Measurements from ENCODE around the gene TBXAS1.

Gene TBXAS1

DNA sequence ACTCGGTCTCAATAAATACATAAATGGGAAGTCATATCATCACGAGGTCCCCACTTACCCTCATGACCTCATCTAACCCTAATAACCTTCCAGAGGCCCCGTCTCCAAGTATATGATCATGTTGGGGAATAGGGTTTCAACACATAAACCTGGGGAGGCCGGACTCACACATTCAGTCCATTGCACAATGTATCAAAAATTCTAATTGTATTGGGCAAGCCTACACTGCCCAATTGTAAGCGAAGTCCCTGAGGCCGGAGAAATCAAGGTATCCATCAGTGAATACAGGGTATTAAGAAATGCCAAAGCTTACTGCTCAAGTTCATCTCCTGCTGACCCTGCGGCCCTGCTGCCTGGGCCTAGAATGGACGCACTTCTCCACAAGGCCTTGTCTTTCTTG, 164.1 kb downstream of the TBXAS1 start:
- no peaks in the 10 kb centered on the region; the same call in 1 of the 2 replicates for H3K27me3 ChIP-seq (ENCODE audit: low read length)
- no peaks in the 10 kb centered on the region for H3K79me2 ChIP-seq (ENCODE audit: insufficient read depth, low read length)
- H3K9ac ChIP-seq (ENCODE audit: low read length): no peak overlapping the region
- no peaks in the 10 kb centered on the region for H3F3A ChIP-seq (ENCODE audit: insufficient read depth)
- H3K4me2 ChIP-seq (ENCODE audit: low read depth, low read length, poor library complexity, severe bottlenecking): no peak overlapping the region
- TF ChIP-seq, protein P1, sequence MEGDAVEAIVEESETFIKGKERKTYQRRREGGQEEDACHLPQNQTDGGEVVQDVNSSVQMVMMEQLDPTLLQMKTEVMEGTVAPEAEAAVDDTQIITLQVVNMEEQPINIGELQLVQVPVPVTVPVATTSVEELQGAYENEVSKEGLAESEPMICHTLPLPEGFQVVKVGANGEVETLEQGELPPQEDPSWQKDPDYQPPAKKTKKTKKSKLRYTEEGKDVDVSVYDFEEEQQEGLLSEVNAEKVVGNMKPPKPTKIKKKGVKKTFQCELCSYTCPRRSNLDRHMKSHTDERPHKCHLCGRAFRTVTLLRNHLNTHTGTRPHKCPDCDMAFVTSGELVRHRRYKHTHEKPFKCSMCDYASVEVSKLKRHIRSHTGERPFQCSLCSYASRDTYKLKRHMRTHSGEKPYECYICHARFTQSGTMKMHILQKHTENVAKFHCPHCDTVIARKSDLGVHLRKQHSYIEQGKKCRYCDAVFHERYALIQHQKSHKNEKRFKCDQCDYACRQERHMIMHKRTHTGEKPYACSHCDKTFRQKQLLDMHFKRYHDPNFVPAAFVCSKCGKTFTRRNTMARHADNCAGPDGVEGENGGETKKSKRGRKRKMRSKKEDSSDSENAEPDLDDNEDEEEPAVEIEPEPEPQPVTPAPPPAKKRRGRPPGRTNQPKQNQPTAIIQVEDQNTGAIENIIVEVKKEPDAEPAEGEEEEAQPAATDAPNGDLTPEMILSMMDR (IDR thresholded peaks at IDR 0.05; ENCODE audit: insufficient read depth, low read length, poor library complexity, severe bottlenecking): no peak
- no peak for TF ChIP-seq EZH2phosphoT487 (conservative IDR thresholded peaks at IDR 0.05; ENCODE audit: low read length)
- no peaks in the 10 kb centered on the region for H3K9me2 ChIP-seq (replicated peaks; ENCODE audit: insufficient read depth, low read length)
- no peak overlapping the region for H3K27ac ChIP-seq (ENCODE audit: low read depth, low read length)
- H2AFZ ChIP-seq (ENCODE audit: low read depth, low read length, severe bottlenecking): no peak overlapping the region
- no peaks in the 10 kb centered on the region for H4K20me1 ChIP-seq (ENCODE audit: low read depth, low read length)
- no peak overlapping the region for H3K4me3 ChIP-seq (ENCODE audit: insufficient read depth, low read length, poor library complexity, severe bottlenecking)
- H3K9me3 ChIP-seq (ENCODE audit: insufficient read depth, low read length): no peaks in the 10 kb centered on the region
- H3K36me3 ChIP-seq (ENCODE audit: low read length): no peaks in the 10 kb centered on the region

DNA sequence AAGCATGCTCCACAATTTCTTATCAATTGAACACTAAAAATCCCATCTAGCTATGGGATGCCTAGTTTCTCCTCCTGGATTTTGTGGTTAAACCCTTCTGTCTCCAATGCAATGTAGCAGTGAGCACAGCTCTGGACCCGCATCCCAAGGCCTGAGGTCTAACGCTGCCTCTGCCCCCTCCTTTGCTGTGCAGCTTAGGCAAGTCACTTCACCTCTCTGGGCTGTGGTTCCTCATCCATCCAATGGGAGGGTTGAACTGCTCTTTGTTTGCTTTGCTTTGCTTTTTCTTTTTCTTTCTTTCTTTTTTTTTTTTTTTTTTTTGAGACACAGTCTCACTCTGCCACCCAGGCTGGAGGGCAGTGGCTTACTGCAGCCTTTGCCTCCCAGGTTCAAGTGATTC, 164.5 kb downstream of the TBXAS1 start:
- H3K4me3 ChIP-seq (ENCODE audit: insufficient read depth, low read length, poor library complexity, severe bottlenecking): no peak overlapping the region
- no peaks in the 10 kb centered on the region for H3K36me3 ChIP-seq (ENCODE audit: low read length)
- no peaks in the 10 kb centered on the region for H3K79me2 ChIP-seq (ENCODE audit: insufficient read depth, low read length)
- no peak overlapping the region for H2AFZ ChIP-seq (ENCODE audit: low read depth, low read length, severe bottlenecking)
- H3K4me2 ChIP-seq (ENCODE audit: low read depth, low read length, poor library complexity, severe bottlenecking): no peak overlapping the region
- H3K27ac ChIP-seq (ENCODE audit: low read depth, low read length): no peak overlapping the region
- H3K9me2 ChIP-seq (replicated peaks; ENCODE audit: insufficient read depth, low read length): no peaks in the 10 kb centered on the region
- no peaks in the 10 kb centered on the region for H3F3A ChIP-seq (ENCODE audit: insufficient read depth)
- no peaks in the 10 kb centered on the region for H4K20me1 ChIP-seq (ENCODE audit: low read depth, low read length)
- H3K9me3 ChIP-seq (ENCODE audit: insufficient read depth, low read length): no peaks in the 10 kb centered on the region
- no peak overlapping the region for H3K9ac ChIP-seq (ENCODE audit: low read length)
- H3K27me3 ChIP-seq (ENCODE audit: low read length): no peaks in the 10 kb centered on the region; the same call in 1 of the 2 replicates
- TF ChIP-seq, protein P1 (IDR thresholded peaks at IDR 0.05; ENCODE audit: insufficient read depth, low read length, poor library complexity, severe bottlenecking): no peak
- TF ChIP-seq EZH2phosphoT487 (conservative IDR thresholded peaks at IDR 0.05; ENCODE audit: low read length): no peak

DNA sequence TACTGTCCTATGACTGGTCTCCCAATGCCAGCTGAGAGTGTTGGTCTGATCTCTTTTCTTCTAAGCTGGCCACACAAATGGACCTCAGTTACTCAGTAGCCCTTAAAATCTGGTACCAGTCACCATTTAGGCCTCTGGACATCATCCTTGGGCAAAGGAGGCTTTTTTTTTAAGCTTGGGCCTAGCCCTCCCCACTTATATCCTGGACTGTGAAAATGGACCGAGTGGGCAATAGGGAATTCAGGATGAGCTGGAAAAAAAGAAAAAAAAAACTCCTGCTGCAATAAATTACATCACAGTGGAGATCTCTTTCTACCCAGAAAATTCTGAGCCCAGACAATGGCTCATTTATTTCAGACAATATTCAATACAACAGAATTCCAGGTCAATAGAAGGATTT, 165.3 kb downstream of the TBXAS1 start:
- TF ChIP-seq, protein P1 (IDR thresholded peaks at IDR 0.05; ENCODE audit: insufficient read depth, low read length, poor library complexity, severe bottlenecking): no peak
- no peaks in the 10 kb centered on the region for H3K36me3 ChIP-seq (ENCODE audit: low read length)

More for the DNA sequence above, 165.3 kb downstream of the TBXAS1 start:
- Histone ChIP-seq H3K9me3 (ENCODE audit: insufficient read depth, low read length) (no peaks in the 10 kb centered on the region), H3K9ac (ENCODE audit: low read length) (no peak overlapping the region), H3F3A (ENCODE audit: insufficient read depth) (no peaks in the 10 kb centered on the region), H3K27me3 (ENCODE audit: low read length) (no peaks in the 10 kb centered on the region; the same call in 1 of the 2 replicates), H2AFZ (ENCODE audit: low read depth, low read length, severe bottlenecking) (no peak overlapping the region), H3K27ac (ENCODE audit: low read depth, low read length) (no peak overlapping the region), H3K4me2 (ENCODE audit: low read depth, low read length, poor library complexity, severe bottlenecking) (no peak overlapping the region), H3K79me2 (ENCODE audit: insufficient read depth, low read length) (no peaks in the 10 kb centered on the region), H3K4me3 (ENCODE audit: insufficient read depth, low read length, poor library complexity, severe bottlenecking) (no peak overlapping the region), H3K9me2 (replicated peaks; ENCODE audit: insufficient read depth, low read length) (no peaks in the 10 kb centered on the region), H4K20me1 (ENCODE audit: low read depth, low read length) (no peaks in the 10 kb centered on the region)
